Right renal pelvis (tissue), 4 donors: Measurements from ENCODE around the gene NOP53. TPM values are rescaled to one million over a fixed set of nuclear protein-coding genes. Genes with fewer than 3 reads are reported as not detected.
"Not testable (repeated sequence)": the region's sequence is repeated elsewhere in the genome, so short reads cannot be mapped to it uniquely, and the experiment has no call there.

Experiments used
- DNase-seq, 4 donors: peaks; one replicate each; pipeline ENCODE4 v3.0.0-alpha.2; 2013; ENCODE audit warnings: low read depth in 4 of 4, low spot score in 3 of 4, missing footprints in 1 of 4
- polyA plus RNA-seq, 4 donors: library from polyadenylated mRNA; unstranded; fragments of 120-200 nt; gene quantifications; one replicate each; pipeline ENCODE4 v1.2.1, GENCODE V29; 2013; ENCODE audit not compliant: insufficient read length in 4 of 4

Gene NOP53
- polyA plus RNA-seq, 4 donors: 346 to 460 (median 376) TPM

GRCh38 chr19:47802521-47803043 is 57.2 kb downstream of the NOP53 start:
- no peak for DNase-seq

DNA sequence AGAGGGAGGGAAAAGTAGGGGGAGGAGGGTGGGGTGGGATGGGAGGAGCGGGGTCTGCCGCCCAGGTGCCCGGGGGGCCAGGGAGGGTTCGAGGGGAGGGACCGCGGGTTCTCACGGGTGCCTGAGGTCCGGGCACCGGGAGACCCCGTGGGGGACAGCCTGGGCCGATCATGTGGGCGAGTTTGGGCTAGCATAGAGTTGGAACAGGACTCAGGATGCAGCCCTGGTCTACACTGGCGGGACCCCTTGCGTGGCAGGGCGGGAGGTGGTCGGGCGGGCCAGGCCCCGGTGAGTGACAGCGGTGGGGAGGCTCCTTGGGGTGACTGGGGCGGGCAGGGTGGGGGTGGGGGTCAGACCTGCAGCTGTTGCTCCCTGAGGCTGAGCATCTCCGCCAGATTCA is 57.8 kb downstream of the NOP53 start:
- not testable (repeated sequence) for DNase-seq

DNA sequence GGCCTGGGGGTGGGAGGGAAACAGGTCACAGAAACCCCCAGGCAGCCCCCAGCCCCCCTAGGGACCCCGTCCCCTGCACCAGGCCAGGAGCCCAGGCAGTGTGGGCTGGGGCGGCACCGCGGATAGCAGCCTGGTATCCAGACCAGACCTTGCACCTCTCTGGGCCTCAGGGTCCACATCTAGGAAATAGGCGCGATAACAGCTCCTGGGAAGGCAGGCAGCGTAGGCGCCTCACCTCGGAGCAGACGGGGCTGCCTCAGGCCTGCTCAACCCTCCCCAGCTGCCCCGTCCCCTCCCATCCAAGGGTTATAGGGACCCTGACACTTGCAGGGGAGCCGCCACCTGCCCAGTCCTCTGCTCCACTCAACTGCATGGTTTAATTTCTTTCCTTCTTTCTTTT is 58.3 kb downstream of the NOP53 start:
- not testable (repeated sequence) for DNase-seq

- not testable (repeated sequence) for DNase-seq
Measured at GRCh38 chr19:47804451-47804850, 59.1 kb downstream of the NOP53 start, which contains the start of gene TPRX1. TPRX1 (minus strand) TSS chr19:47804551; CDS start chr19:47804539, 12 bp downstream.

DNA sequence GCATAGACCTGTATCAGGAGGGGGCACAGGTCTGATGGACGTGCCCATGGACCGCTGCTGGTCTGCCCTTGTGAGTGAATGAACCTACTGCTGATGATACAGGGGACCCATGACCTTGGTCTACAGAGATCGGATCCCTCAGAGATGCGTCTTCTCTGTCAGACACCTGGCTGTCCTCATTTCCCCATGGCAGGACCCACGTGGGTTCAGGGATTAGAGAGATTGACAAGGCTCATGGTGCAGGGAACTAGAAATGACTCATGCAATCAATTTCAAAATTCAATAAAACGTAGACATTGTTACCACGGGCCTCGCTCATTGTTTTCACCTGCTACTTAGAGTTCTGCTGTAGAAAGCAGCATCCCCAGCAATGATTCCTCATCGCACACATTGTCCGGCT is 60.0 kb downstream of the NOP53 start:
- no peak for DNase-seq

- DNase-seq: no peak
Measured at GRCh38 chr19:47806435-47806834, 61.1 kb downstream of the NOP53 start.

Other genes starting within 250 kb of the NOP53 start
- gene NAPA, start 230.5 kb upstream of the NOP53 start, polyA plus RNA-seq: 100 to 1,000 TPM; 155 to 167 (median 163) TPM
- under 1 TPM; 0.18 to 0.26 (median 0.20) TPM for gene ZNF541, start 172.4 kb upstream of the NOP53 start, polyA plus RNA-seq
- 10 to 100 TPM; 10.7 to 15.2 (median 12.5) TPM for gene BICRA, start 136.4 kb upstream of the NOP53 start, polyA plus RNA-seq
- 10 to 100 TPM; 30.6 to 40.0 (median 34.9) TPM for gene EHD2, start 32.1 kb upstream of the NOP53 start, polyA plus RNA-seq
- 100 to 1,000 TPM; 133 to 161 (median 144) TPM for gene SELENOW, start 33.2 kb downstream of the NOP53 start, polyA plus RNA-seq
- gene TPRX1, start 59.0 kb downstream of the NOP53 start, polyA plus RNA-seq: not detected
- gene CRX, start 76.4 kb downstream of the NOP53 start, polyA plus RNA-seq: under 1 TPM in 2 of 4 donors, not detected in 2; 0.14 to 0.18 TPM
- not detected for gene TPRX2, start 113.7 kb downstream of the NOP53 start, polyA plus RNA-seq
- gene SULT2A1, start 140.8 kb downstream of the NOP53 start, polyA plus RNA-seq: under 1 TPM in 1 of 4 donors, not detected in 3; 0.12 TPM
- not detected for gene BSPH1, start 246.6 kb downstream of the NOP53 start, polyA plus RNA-seq
- gene ELSPBP1, start 249.1 kb downstream of the NOP53 start, polyA plus RNA-seq: under 1 TPM in 1 of 4 donors, not detected in 3; 0.39 TPM